H1 (cell line): Measurements from ENCODE around the gene SERPINA1. TPM values are rescaled to one million over a fixed set of nuclear protein-coding genes. Genes with fewer than 3 reads are reported as not detected.

ENCODE experiments used
- BACH1 ChIP-seq: IDR thresholded peaks from 2 replicates; pipeline ENCODE4 v1.6.1; 2012; ENCODE audit warnings: low read length, improper control_type of control experiment
- CHD7 ChIP-seq: fragments of 300-600 bp; sonication (generic); IDR thresholded peaks from 2 replicates; pipeline ENCODE4 v1.7.1; 2012; ENCODE audit warnings: low read length, moderate library complexity, mild to moderate bottlenecking, inconsistent platforms; ENCODE audit not compliant: insufficient replicate concordance
- EGR1 ChIP-seq: IDR thresholded peaks from 2 replicates; pipeline ENCODE4 v1.6.1; 2011; ENCODE audit warnings: low read depth, low read length, borderline replicate concordance
- HDAC6 ChIP-seq: IDR thresholded peaks from one replicate; pipeline ENCODE4 v1.7.1; 2012; ENCODE audit warnings: low read depth, mild to moderate bottlenecking, inconsistent platforms, low read length, moderate library complexity
- JUND ChIP-seq: IDR thresholded peaks from 2 replicates; pipeline ENCODE4 v1.6.1; 2011; ENCODE audit warnings: mild to moderate bottlenecking, improper control_type of control experiment, low read length
- SUZ12 ChIP-seq: fragments of 200-600 bp; sonication (generic); IDR thresholded peaks from 2 replicates; pipeline ENCODE4 v1.6.1; 2012; ENCODE audit warnings: mild to moderate bottlenecking, inconsistent platforms, low read length, moderate library complexity, mixed read lengths
- TCF12 ChIP-seq: IDR thresholded peaks from 2 replicates; pipeline ENCODE4 v1.6.1; 2011; ENCODE audit warnings: low read depth, mild to moderate bottlenecking, low read length
- polyA plus RNA-seq, 7 experiments: library from polyadenylated mRNA; depleted of rRNA in 3 of 7; stranded (reverse) in 5 of 7; unstranded in 2 of 7; fragments of >200 nt in 5 of 7; fragments of 200-250 nt in 2 of 7; gene quantifications; 1 replicate in 5 of 7; 2 replicates in 1 of 7; 4 replicates in 1 of 7; pipeline versions ENCODE4 v1.2.1 to v1.2.3, GENCODE V29; 2011 to 2013; ENCODE audit warnings: missing spikeins in 2 of 7, mixed read lengths in 2 of 7
- total RNA-seq: library from RNA; stranded (reverse); fragmentation: NEBNext Ultra II Directional; extraction: Animal tissue kit (Norgen Biotek cat#: 25700); gene quantifications from 2 replicates; pipeline ENCODE4 v1.2.1, GENCODE V29; 2021

SERPINA1 gene
- total and polyA plus RNA-seq, 2 of the 8 experiments (the other 6 are each of a cell fraction or from before 2014, with no cell fraction given): 0.08 TPM; not detected in 1

- TF ChIP-seq CHD7: no peak
- TF ChIP-seq TCF12: no peak
- TF ChIP-seq EGR1: no peak
- no peak for TF ChIP-seq JUND
- TF ChIP-seq BACH1: no peak
- TF ChIP-seq SUZ12: no peak
- no peak for TF ChIP-seq HDAC6
Measured at GRCh38 chr14:94396628-94397225, 8.3 kb upstream of the SERPINA1 start (continued).
